DND-41 (cell line): ENCODE data around the gene CALB2.

Source experiments
- ATAC-seq: fragments of 200-7000 bp; cut with Tn5 transposase; 3 replicates; pipeline ENCODE4 v1.9.1; 2021; ENCODE audit warnings: low read depth; ENCODE audit not compliant: insufficient read depth
- DNase-seq: peaks from one replicate; pipeline ENCODE4 v3.0.0-alpha.2; 2020
- H2AFZ ChIP-seq: 2 replicates; pipeline ENCODE4 v1.6.0; 2012; ENCODE audit warnings: low read depth, low read length
- H3K27ac ChIP-seq: 2 replicates; pipeline ENCODE4 v1.5.1; 2012; ENCODE audit warnings: low read length, inconsistent platforms
- H3K27me3 ChIP-seq: fragments of 200-600 bp; sonication (generic); 2 replicates; pipeline ENCODE4 v1.6.0; 2012; ENCODE audit warnings: low read length, mild to moderate bottlenecking, inconsistent platforms; ENCODE audit not compliant: insufficient read depth, poor library complexity
- H3K36me3 ChIP-seq: 2 replicates; pipeline ENCODE4 v1.5.1; 2012; ENCODE audit warnings: low read length, inconsistent platforms; ENCODE audit not compliant: insufficient read depth
- H3K4me1 ChIP-seq: 2 replicates; pipeline ENCODE4 v1.5.1; 2012; ENCODE audit warnings: mild to moderate bottlenecking, low read length; ENCODE audit not compliant: insufficient read depth
- H3K4me2 ChIP-seq: 2 replicates; pipeline ENCODE4 v1.6.0; 2012; ENCODE audit warnings: mild to moderate bottlenecking, moderate library complexity, low read length, inconsistent platforms; ENCODE audit not compliant: insufficient read depth
- H3K4me3 ChIP-seq, 2 experiments: fragments of 200-600 bp in 1 of 2; shearing (Covaris generic) in 1 of 2; 2 replicates each; pipeline ENCODE4 v1.5.1; 2012 to 2016; ENCODE audit warnings: inconsistent platforms in 2 of 2, low read length in 2 of 2, mild to moderate bottlenecking in 2 of 2, low read depth in 1 of 2, moderate library complexity in 1 of 2
- H3K79me2 ChIP-seq: 2 replicates; pipeline ENCODE4 v1.6.0; 2012; ENCODE audit warnings: low read length, inconsistent platforms; ENCODE audit not compliant: insufficient read depth
- H3K9ac ChIP-seq: 2 replicates; pipeline ENCODE4 v1.6.0; 2012; ENCODE audit warnings: low read depth, mild to moderate bottlenecking, inconsistent platforms, low read length, moderate library complexity
- H3K9me3 ChIP-seq: 2 replicates; pipeline ENCODE4 v1.5.1; 2012; ENCODE audit warnings: low read length, moderate library complexity, mild to moderate bottlenecking, inconsistent platforms; ENCODE audit not compliant: insufficient read depth, severe bottlenecking
- H4K20me1 ChIP-seq: 2 replicates; pipeline ENCODE4 v1.6.0; 2012; ENCODE audit warnings: low read length; ENCODE audit not compliant: insufficient read depth
- CTCF ChIP-seq: IDR thresholded peaks from 2 replicates; pipeline ENCODE4 v1.5.1; 2012; ENCODE audit warnings: borderline replicate concordance, low read length, moderate library complexity, mild to moderate bottlenecking; ENCODE audit not compliant: poor library complexity, severe bottlenecking; ENCODE audit errors: extremely low read depth
- EZH2 ChIP-seq: IDR thresholded peaks from 3 replicates; pipeline ENCODE4 v1.6.1; 2012; ENCODE audit warnings: borderline replicate concordance, low read depth, mild to moderate bottlenecking, moderate library complexity, low read length, inconsistent platforms; ENCODE audit not compliant: severe bottlenecking

The CALB2 gene

GRCh38 chr16:71344315-71344905, 14.1 kb upstream of the CALB2 start:
- Histone ChIP-seq H3K4me1 (no peaks in the 10 kb centered on the region), H3K27ac (no peak overlapping the region), H3K36me3 (no peaks in the 10 kb centered on the region), H3K9ac (no peak overlapping the region), H3K9me3 (no peaks in the 10 kb centered on the region), H3K4me2 (no peak overlapping the region), H2AFZ (no peak overlapping the region), H3K27me3 (no peaks in the 10 kb centered on the region), H3K79me2 (no peaks in the 10 kb centered on the region), H3K4me3 (no peak overlapping the region), H4K20me1 (0 out of 2 replicates have a peak, but pooled peaks cover 7% of the 10 kb centered on the region)
- no peak for TF ChIP-seq CTCF
- no peak for TF ChIP-seq EZH2
- ATAC-seq (no peak), DNase-seq (no peak)

GRCh38 chr16:71345031-71345430, 13.5 kb upstream of the CALB2 start:
- Histone ChIP-seq H3K79me2 (no peaks in the 10 kb centered on the region), H3K4me1 (no peaks in the 10 kb centered on the region), H3K4me2 (no peak overlapping the region)

GRCh38 chr16:71347146-71347545, 11.4 kb upstream of the CALB2 start:
- no peak overlapping the region for H3K4me3 ChIP-seq
- no peak overlapping the region for H3K4me2 ChIP-seq
- ATAC-seq = no peak
- TF ChIP-seq EZH2 (no peak), CTCF (no peak)
- 0 out of 2 replicates have a peak, but pooled peaks cover 7% of the 10 kb centered on the region for H4K20me1 ChIP-seq
- H3K4me1 ChIP-seq = no peaks in the 10 kb centered on the region
- no peaks in the 10 kb centered on the region for H3K9me3 ChIP-seq
- H3K27ac ChIP-seq = no peak overlapping the region
- no peaks in the 10 kb centered on the region for H3K27me3 ChIP-seq
- no peak for DNase-seq
- no peak overlapping the region for H3K9ac ChIP-seq
- no peaks in the 10 kb centered on the region for H3K36me3 ChIP-seq
- no peaks in the 10 kb centered on the region for H3K79me2 ChIP-seq
- H2AFZ ChIP-seq = no peak overlapping the region

More at GRCh38 chr16:71345031-71345430, 13.5 kb upstream of the CALB2 start:
- Histone ChIP-seq H3K27me3 (no peaks in the 10 kb centered on the region), H3K9me3 (no peaks in the 10 kb centered on the region), H2AFZ (no peak overlapping the region), H4K20me1 (0 out of 2 replicates have a peak, but pooled peaks cover 7% of the 10 kb centered on the region), H3K9ac (no peak overlapping the region), H3K4me3 (no peak overlapping the region), H3K27ac (no peak overlapping the region), H3K36me3 (no peaks in the 10 kb centered on the region)
- ATAC-seq = no peak
- DNase-seq = no peak
- no peak for TF ChIP-seq CTCF
- no peak for TF ChIP-seq EZH2
